GM19023 (cell line): ENCODE data around the gene MMP23B.
"Not testable (repeated sequence)": the region's sequence is repeated elsewhere in the genome, so short reads cannot be mapped to it uniquely, and the experiment has no call there.

Experiments
- ATAC-seq: cut with Tn5 transposase; IDR thresholded peaks from one replicate; pipeline ENCODE4 v1.9.1; 2021; ENCODE audit warnings: mild to moderate bottlenecking, moderate library complexity; ENCODE audit not compliant: unreplicated experiment

Gene MMP23B

DNA sequence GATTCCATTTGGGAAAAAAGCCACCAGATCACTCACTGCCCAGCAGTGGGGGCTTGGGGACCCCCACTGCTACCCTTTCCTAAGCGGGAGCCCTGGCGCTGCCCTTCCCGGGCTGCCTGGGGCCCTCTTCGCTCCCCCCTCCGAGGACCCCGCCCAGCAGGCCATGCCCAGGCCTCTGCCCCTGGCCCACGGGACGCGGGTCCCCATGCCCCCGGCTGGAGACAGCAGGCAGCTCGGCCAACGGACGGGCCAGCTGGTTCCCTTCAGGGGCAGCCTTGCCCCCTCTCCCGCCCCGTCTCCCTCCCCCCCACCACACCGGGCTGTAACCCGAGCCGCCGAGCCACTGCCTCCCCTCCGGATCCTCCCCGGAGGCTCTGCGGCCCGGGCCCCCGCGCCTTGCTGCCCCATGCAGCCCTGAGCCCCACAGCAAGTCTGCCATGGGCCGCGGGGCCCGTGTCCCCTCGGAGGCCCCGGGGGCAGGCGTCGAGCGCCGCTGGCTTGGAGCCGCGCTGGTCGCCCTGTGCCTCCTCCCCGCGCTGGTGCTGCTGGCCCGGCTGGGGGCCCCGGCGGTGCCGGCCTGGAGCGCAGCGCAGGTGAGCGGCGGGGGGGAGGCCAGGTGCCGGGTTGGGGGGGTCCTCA, at the start of gene MMP23B:
Gene MMP23B (plus strand): TSS at position 392 of the 639 bp plus-strand sequence. CDS start 46 bp downstream, at position 438.
- ATAC-seq = no peak

DNA sequence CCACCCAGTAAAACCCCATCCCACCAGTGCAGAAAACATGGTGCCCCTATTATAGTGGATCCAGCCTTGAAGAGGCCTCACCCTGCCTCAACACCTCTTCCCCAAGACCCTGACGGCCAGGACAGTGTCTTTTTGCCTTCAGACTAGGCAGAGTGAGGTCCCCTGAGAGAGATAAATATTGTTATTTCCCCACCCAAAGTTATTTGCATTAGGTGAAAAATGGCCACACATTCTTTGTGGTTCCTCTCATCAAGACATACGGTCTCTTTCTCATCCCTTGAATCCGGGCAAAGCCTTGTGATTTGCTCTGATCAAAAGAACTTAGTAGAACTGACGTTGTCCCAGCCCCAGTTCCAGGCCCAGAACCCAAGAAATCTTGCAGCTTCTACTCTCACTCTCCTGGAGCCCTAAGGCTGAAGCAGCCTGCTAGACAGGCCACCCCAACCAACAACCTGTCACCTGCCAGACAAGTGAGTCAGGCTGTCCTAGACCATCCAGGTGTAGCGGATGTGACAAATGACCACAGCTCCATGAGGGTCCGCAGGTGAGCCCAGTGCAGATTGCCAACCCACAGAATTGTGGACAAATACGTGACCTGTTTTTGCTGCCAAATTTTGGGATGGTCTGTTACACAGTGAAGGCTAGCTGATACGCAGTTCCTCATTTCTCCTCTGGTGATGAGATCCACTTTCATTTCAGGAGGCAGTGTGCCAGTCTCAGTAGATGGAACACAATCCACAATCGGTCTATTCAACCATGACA, 49.2 kb upstream of the MMP23B start:
- ATAC-seq = no peak

DNA sequence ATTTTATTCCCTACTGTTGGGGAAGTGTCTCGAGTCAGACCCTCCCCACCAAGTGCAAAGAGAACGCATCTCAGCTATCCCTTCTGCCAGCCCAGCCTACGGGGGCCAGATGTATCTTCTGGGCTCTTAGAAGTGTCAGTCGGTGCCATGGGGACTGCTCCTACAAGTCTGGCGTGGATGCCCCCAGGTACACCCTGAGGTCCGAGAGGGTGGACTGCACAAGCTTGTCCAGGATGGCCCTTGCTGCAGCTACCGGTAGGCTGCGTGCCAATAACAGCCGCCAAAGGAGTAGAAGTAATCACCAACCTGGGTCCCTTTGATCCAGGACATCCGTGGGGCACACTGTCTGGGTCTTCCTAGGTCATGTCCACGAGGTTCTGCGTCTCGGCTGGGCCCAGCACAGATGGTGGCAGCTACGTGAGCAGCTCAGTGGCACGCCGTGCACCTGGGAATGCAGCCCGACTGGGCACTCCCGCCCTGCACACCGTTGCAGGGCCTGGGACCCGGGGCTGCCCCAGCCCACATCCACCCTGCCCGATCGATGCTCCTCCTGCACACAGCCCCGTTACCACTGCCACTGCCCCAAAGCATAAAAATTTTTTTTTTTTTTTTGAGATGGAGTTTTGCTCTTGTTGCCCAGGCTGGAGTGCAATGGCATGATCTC, 48.5 kb upstream of the MMP23B start:
- no peak for ATAC-seq

DNA sequence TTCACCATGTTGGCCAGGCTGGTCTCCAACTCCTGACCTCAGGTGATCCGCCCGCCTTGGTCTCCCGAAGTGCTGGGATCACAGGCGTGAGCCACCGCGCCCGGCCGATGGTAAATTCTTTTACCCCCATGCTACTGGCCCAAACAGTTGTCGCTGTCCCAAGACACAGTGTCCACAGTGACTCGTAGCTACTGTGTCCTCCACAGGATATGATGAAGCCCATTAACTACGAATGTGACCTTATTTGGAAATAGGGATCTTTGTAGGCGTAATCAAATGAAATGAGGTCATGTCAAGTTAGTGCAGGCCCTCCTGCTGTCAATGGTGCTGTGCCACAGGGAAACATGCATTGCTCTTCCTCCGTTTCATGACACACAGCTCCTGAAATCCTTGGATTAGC, 40.5 kb upstream of the MMP23B start:
- ATAC-seq = no peak

DNA sequence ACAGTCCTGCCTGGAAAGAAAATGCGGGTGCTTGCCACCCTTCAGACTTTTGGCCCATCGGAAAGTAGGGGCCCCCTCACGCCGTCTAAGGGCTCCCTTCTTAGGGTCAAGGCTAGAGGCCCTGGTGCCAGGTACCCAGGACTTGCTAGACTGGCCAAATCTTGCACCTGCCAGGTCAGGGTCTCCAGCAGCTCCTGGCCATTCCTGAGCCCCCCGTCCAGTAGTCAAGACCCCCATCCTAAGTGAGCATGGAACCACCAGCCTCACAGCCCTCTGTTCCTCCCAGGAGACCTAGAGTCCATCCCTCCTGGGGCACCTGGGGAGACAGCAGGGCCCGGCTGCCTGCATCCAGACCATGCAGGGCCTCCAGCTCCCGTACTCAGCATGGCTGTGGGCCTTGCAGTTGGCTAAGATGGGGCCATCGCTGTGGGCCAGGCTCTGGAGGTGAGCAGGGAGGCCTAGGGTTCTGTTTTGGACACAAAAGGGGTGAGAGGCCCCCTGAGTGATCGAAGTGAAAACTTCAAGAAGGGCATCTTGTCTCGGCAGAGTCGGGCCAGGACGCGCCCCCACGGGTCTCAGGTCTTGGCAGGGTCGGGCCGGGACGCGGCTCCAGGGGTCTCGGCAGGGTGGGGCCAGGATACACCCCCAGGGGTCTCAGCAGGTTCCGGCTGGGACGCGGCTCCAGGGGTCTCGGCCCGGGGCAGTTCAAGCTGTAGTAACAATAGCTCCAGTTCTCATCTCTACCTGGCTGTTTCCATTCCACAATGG, 38.0 kb upstream of the MMP23B start:
- ATAC-seq = no peak

DNA sequence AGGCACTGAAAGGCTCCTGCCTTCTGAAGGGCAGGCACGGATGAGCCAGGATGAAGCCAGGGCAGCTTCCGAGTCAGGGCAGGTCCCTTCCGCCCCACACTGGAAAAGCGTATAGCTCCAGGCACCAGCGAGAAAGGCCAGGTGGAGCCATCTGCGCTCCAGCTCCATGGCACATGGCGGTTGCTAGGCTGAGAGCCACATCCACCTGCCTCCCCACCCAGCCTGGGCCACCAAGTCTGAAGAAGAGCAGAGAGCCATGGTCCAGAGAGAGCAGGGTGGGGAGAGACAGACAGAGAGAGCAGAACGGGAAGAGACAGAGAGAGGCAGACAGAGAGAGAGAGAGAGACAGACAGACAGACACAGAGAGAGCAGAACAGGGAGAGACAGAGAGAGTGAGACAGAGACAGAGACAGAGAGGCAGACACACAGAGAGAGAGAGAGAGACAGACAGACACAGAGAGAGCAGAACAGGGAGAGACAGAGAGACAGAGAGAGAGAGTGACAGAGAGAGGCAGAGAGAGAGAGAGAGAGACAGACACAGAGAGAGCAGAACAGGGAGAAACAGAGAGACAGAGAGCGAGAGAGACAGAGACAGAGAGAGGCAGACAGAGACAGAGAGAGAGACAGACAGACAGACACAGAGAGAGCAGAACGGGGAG, 37.2 kb upstream of the MMP23B start:
- no peak for ATAC-seq

DNA sequence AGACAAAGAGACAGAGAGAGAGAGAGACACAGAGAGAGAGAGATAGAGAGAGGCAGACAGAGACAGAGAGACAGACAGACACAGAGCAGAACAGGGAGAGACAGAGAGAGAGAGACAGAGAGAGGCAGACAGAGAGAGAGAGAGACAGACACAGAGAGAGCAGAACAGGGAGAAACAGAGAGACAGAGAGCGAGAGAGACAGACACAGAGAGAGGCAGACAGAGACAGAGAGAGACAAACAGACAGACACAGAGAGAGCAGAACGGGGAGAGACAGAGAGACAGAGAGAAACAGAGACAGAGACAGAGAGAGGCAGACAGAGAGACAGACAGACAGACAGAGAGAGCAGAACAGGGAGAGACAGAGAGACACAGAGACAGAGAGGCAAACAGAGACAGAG, 36.6 kb upstream of the MMP23B start:
- ATAC-seq = not testable (repeated sequence)

DNA sequence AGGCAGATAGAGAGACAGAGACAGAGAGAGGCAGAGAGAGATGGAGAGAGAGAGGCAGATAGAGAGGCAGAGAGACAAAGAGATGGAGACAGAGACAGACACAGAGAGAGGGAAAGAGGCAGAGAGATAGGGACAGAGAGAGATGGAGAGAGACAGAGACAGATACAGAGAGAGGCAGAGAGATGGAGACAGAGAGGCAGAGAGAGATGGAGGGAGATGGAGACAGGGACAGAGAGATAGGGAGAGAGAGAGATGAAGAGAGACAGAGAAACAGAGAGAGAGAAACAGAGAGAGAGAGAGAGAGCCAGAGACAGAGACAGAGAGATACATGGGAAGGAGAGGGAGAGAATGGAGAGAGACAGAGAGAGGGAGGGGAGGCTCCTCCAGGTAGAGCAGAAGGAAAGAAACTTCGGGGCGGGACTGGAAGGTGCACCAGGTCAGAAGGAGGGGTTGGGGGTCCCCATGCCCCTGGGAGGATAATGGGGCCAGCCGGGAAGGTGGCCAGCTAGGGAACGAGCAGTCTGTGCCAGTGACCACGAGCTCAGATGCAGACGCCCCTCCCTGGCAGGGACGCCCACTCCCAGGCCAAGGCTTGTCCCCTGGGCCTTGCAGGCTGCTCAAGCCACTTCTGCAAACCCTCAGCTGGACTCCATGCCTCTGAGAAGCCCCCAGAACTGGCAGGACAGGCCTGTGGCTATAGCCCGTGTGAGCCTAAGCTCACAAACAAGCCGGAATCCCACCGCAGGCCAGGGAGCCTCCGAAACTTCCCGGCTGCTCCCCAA, 35.3 kb upstream of the MMP23B start:
- no peak for ATAC-seq

DNA sequence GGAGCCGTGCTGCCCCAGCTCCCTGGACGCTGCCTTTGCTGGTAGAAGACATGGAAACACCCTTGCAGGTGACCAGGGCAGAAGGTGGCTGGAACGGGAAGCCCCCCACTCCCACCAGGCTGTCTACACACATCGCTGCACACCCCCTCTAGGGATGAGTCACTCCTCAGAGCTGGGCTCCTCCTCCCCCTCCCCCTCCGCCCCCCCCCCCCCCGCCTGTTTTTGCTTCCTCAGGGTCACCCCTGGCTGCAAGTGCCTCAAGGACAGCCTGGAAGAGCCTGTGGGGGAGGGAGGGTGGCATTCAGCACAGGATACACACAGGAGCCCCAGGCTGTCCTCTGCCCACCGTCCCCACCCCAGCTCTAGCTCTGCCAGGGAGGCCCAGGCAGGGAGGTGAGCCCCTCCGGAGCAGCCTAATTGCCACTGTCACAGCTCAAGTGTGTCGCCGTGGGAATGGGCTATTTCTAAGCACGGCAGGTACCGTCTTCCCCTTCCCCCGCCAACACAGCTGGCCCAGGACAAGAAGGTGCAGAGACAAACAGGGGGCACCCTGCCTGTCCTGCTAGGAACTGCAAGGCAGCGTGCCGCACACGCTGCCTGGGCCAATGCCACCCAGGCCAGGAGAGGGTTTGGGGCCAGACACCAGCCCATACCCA, 34.6 kb upstream of the MMP23B start:
- no peak for ATAC-seq

DNA sequence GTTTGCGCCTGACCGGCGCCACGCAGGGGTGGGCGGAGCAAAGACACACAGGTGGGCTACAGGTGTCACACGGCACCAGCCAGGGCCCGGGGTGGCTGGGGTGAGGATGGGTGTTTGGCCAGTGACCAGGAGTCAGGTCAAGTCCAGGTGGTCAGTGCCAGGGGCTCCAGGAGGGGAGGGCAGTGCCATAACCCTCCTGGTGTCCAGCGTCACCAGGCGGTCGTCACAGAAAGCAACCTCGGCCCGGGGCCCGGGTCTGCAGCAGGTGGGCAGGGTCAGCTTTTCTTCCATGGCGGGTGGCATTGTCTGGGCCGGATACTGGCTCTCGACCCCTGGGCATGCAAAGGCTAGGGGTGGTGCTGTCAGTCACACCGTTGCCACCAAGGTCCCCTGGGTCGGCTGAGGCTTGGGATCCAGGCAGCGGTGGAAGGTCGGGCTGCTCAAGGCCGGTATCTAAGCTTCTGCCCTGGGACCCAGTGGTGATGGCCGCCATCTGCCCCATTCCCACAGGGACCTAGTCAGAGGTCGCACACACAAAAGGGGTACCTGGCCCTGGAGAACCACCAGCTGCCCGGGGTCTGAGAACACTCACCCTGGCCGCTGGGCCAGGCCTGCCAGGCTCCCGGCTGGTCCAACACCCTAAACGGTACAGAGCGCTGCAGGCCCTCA, 33.8 kb upstream of the MMP23B start:
- ATAC-seq = no peak

DNA sequence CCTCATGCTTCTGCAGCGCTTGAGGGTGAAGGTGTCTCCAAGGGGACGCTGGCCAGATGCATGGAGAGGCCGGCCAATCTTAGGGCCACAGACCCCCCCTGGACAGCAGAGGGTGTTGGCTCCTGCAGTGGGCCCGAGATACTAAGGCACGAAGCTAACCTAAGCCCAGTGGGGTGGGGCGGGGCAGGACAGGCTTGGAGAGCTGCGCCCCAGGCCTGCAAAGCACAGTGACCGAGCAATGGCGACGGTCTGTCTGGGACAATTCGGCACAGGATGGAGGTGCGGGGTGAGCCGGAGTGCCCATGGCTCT, 33.3 kb upstream of the MMP23B start:
- no peak for ATAC-seq

DNA sequence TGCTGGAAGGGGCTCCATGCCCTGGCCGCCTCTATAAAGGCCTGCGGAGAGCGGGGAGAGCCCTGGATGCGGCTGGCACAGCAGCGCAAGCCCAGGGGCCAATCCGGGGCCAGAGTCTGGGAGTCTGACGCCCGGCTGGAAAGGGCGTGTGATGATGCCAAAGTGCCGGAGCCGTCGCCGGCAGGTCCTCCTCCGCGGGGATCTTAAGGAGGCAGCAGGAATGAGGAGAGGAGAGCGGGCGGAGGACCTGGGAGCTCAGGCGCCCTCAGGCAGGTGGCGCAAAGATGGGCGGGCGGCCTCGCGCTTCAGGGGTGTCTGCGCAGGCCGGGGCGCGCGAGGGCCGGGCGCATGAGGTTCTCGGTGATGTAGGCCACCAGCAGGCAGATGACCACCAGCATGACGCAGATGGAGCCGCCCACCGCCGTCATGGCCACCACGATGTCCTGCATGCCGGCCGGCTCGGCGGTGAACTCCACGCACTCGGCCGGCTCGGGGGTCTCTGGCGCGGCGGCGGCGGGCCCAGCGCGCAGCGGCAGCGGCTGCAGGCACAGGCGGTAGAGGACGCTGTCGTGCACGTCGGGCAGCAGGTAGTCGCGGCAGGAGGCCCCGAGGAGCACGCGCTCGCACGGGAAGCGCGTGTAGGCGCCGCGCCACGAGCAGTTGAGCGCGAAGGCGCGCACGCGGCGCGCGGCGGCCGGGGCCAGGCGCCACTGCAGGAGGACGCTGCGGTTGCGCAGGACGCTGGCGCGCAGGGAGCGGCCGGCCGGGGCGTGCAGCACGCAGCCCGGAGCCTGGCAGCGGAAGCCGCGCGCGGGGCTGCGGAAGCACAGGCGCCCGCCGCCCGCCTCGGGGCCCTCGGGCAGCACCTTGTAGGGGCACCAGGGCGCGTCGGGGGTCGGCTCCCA, 32.7 kb upstream of the MMP23B start:
- ATAC-seq = no peak

DNA sequence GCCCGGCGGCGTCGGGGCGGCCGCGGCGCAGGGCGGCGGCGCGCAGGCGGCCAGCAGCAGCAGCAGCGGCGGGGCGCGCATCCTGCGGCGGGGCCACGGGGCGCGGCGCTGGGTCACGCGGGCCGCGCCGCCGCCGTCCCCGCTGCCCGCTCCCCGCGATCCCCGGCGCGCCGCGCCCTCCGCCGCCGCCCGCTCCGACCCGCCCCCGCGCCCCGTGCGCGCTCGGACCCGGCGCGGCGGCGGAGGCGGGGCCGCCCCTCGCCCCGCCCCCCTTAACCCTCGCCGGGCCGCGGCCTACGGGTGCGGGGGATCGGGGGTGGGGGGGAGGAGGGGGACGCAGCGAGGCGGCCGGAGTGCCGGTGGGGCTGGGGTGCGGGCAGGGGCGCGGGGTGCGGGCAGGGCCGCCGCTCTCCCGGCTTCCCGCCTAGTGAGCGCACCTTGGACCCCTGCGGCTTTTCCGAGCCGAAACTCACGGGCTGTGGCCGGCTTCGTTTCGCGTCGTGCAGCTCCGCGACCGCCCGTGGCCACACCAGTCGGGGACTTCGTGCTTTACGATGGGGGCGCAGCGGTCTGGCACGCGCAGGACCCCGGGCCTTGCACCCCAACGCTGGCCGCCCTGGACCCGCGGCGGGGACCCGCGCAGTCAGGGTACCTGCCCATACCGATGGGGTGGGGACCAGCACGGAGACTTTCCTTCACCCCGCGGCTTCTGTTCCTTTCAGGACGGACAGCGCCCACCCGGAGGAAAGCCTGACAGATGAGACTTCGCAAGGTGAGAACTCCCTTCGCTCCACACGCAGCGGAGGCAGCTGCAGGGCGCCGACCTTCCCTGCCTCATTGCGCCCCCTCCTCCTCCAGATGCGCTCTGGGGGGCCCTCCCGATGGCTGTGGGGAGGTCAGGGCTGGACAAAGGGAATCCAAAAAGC, 31.8 kb upstream of the MMP23B start, which contains the start of gene FNDC10:
Gene FNDC10 (minus strand): TSS at position 201 of the 926 bp plus-strand sequence. CDS start 120 bp downstream, at position 81.
- no peak for ATAC-seq

DNA sequence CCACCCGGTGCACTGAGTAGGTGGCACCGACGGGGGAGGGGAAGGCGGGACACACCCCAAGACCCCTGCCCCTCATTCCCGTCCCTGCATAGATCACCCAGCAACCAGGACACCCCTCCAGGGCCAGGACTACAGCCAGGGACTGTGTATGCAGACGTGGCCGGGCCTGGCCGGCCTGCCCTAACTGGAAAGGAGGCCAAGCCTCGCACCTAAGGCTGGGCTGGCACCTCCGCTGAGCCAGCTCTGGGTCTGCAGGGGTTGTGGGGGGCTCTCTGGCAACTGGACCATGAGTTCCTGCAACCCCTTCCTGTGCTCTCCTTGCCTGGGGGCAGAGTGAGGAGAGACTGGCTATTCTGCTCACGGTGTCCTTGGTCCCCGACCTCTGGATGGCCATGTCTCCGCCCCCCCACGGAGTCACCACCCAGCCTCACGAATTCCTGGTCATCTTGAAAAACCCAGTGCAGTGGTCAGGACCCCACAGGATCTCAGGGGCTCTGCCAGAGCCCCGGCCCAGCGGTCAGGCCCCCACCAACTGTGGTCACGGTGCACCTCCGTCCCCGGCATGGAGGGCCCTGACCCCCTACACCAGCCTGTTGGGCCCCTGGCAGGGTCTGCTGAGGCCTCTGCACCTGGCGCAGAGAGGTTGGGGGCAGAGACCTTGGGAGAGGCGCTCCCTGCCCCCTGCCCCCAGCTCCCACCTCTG, 31.0 kb upstream of the MMP23B start:
- ATAC-seq = no peak

DNA sequence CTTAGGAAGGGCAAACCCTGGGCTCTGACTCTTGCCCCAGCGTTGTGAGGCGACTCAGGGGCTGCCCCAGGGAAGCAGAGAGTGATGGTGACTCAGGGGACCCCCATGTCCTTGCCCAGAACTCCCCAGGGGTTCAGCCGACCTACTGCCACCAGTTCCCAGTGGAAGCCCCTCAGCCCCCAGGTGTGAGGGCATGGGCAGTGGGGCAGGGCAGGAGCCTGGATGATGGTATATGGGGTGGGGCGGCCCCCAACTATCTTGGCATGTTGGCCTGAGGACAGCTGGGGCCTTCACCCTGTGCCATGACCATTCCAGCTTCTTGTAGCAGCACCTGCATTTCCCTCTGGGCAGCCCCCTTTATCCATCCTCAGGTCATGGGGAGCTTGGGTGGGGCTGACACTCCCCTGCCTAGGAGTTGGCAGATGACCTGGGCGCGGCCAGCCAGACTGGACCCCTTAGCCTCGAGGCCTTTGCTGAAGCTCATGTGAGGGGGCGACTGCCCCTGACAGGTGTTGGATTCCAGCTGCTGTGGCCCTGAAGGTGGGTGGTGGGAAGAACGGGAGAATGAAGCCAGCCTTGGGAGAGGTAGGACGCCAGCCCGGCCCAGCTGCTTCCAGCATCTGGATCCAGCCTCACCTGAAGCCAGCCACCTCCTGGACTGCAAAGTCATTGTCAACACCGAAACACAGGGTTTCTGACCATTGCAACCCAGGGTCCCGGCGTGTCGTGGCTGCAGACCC, 30.2 kb upstream of the MMP23B start:
- no peak for ATAC-seq
